DND-41 (cell line): ENCODE results near the gene QPCT.

Source experiments
- CTCF ChIP-seq: IDR thresholded peaks from 2 replicates; pipeline ENCODE4 v1.5.1; 2012; ENCODE audit warnings: borderline replicate concordance, low read length, moderate library complexity, mild to moderate bottlenecking; ENCODE audit not compliant: poor library complexity, severe bottlenecking; ENCODE audit errors: extremely low read depth
- EZH2 ChIP-seq: IDR thresholded peaks from 3 replicates; pipeline ENCODE4 v1.6.1; 2012; ENCODE audit warnings: borderline replicate concordance, low read depth, mild to moderate bottlenecking, moderate library complexity, low read length, inconsistent platforms; ENCODE audit not compliant: severe bottlenecking

GRCh38 chr2:37365669-37366068 is 21.2 kb downstream of the QPCT start:
- TF ChIP-seq CTCF (no peak), EZH2 (no peak)
